Ishikawa (cell line): ENCODE results near the gene UBE3A.

Source experiments
- CEBPB ChIP-seq: IDR thresholded peaks from 2 replicates; pipeline ENCODE4 v1.6.1; 2012
- CREB1 ChIP-seq: IDR thresholded peaks from 2 replicates; pipeline ENCODE4 v1.6.1; 2012; ENCODE audit warnings: low read depth
- EGR1 ChIP-seq: IDR thresholded peaks from 2 replicates; pipeline ENCODE4 v1.6.1; 2012
- EP300 ChIP-seq: IDR thresholded peaks from 2 replicates; pipeline ENCODE4 v1.6.1; 2012; ENCODE audit warnings: borderline replicate concordance
- FOXM1 ChIP-seq: IDR thresholded peaks from 2 replicates; pipeline ENCODE4 v1.6.1; 2012; ENCODE audit warnings: low read depth, borderline replicate concordance
- NFIC ChIP-seq: IDR thresholded peaks from 2 replicates; pipeline ENCODE4 v1.6.1; 2012
- RAD21 ChIP-seq: IDR thresholded peaks from 2 replicates; pipeline ENCODE4 v1.6.1; 2012; ENCODE audit warnings: low read depth
- REST ChIP-seq: IDR thresholded peaks from 2 replicates; pipeline ENCODE4 v1.6.1; 2012; ENCODE audit warnings: low read depth, mild to moderate bottlenecking
- TAF1 ChIP-seq: IDR thresholded peaks from 2 replicates; pipeline ENCODE4 v1.6.1; 2012; ENCODE audit warnings: low read depth, mild to moderate bottlenecking
- TCF12 ChIP-seq: IDR thresholded peaks from 2 replicates; pipeline ENCODE4 v1.6.1; 2012; ENCODE audit warnings: low read depth
- TEAD4 ChIP-seq: IDR thresholded peaks from 2 replicates; pipeline ENCODE4 v1.6.1; 2012
- USF1 ChIP-seq: IDR thresholded peaks from 2 replicates; pipeline ENCODE4 v1.6.1; 2012
- YY1 ChIP-seq: IDR thresholded peaks from 2 replicates; pipeline ENCODE4 v1.6.1; 2012; ENCODE audit warnings: low read depth
- ZBTB7A ChIP-seq: IDR thresholded peaks from 2 replicates; pipeline ENCODE4 v1.6.1; 2012; ENCODE audit warnings: low read depth
- TF ChIP-seq, protein P1 (sequence below): IDR thresholded peaks from 2 replicates; pipeline ENCODE4 v1.6.1; 2012

The UBE3A gene

GRCh38 chr15:25332306-25332705 is 106.5 kb downstream of the UBE3A start:
- TF ChIP-seq YY1 (no peak), CREB1 (no peak), ZBTB7A (no peak), FOXM1 (no peak), USF1 (no peak), TEAD4 (no peak), CEBPB (no peak), TCF12 (no peak), TAF1 (no peak), EP300 (no peak), REST (no peak), NFIC (no peak), RAD21 (no peak)
- TF ChIP-seq, protein P1, sequence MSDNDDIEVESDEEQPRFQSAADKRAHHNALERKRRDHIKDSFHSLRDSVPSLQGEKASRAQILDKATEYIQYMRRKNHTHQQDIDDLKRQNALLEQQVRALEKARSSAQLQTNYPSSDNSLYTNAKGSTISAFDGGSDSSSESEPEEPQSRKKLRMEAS: no peak

- TF ChIP-seq YY1 (no peak), EP300 (no peak), EGR1 (no peak), ZBTB7A (no peak), USF1 (no peak), FOXM1 (no peak)
- TF ChIP-seq, protein P1: no peak
Measured at GRCh38 chr15:25331860-25332259, 107.0 kb downstream of the UBE3A start.

DNA sequence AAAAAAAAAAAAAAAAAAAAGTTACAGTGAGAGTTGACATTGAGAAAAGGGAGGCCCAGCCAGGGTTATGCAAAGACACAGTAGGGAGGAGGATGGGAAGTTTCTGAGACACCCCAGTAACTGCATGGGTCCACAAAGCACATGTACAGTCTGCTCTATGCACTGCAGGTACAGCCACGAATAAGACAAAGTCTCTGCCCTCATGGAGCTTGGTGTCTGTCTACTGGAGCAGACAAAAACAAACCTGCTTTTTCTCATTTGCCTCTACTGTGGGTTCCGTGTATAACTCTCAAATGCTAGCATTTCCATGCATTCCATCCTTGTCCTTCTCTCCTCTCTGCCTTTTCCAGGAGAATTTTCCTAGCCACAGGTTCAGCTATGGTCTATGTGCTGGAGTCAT is 107.4 kb downstream of the UBE3A start:
- TF ChIP-seq CEBPB (no peak), ZBTB7A (no peak), FOXM1 (no peak), TAF1 (no peak), USF1 (no peak), YY1 (no peak), NFIC (no peak), REST (no peak), TCF12 (no peak), EP300 (no peak), EGR1 (no peak), RAD21 (no peak)

- TF ChIP-seq TAF1 (no peak), CEBPB (no peak), USF1 (no peak)
Measured at GRCh38 chr15:25329696-25330095, 109.1 kb downstream of the UBE3A start.

DNA sequence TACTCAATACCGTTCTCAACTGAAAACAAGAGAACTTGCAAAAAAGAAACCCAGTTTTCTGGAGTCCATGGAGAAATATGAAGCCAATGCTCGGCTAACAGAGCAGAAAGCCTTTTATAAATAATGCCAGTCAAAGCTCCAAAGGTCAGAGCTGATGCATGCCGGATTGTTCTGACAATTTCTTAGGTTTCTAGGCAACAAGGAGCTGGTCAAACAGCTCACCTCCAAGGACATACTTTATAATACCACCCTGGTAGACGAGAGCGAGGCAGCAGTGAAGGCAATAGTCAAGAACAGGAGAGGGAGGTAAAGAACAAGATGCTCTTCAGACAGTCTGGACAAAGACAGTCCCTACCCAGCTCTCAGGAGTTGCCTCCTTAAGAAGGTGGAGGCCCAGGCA is 111.1 kb downstream of the UBE3A start:
- no peak for TF ChIP-seq ZBTB7A

DNA sequence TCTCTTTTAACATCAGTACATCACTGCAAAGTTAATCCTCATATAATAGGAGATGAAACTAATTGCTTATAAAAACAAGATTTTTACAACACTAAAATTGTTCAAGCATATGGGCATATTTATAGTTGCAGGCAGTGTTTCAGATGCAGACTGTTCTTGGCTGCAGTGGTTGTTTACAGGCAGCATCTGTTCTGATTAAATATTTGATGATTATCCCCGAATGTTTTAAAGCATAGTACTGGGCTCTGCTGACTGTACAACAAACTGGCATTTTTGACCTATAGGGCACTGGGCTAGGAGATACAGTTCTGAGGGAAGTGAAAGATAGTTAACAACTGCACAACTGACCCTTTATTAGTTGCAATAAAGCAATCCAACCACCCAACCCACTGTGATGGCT is 113.6 kb downstream of the UBE3A start:
- TF ChIP-seq EP300: no peak
- no peak for TF ChIP-seq EGR1
- TF ChIP-seq TEAD4: no peak
- no peak for TF ChIP-seq TAF1
- TF ChIP-seq, protein P1: no peak
- TF ChIP-seq CEBPB: no peak
- no peak for TF ChIP-seq NFIC
- no peak for TF ChIP-seq TCF12
- no peak for TF ChIP-seq YY1
- no peak for TF ChIP-seq FOXM1
- no peak for TF ChIP-seq RAD21
- TF ChIP-seq REST: no peak
- no peak for TF ChIP-seq CREB1
- no peak for TF ChIP-seq ZBTB7A
- TF ChIP-seq USF1: no peak
